HG02870 (cell line): Measurements from ENCODE around the gene ERN1.

Source experiments
- ATAC-seq: cut with Tn5 transposase; IDR thresholded peaks from one replicate; pipeline ENCODE4 v1.9.1; 2021; ENCODE audit warnings: mild to moderate bottlenecking, moderate library complexity; ENCODE audit not compliant: unreplicated experiment

Gene ERN1

DNA sequence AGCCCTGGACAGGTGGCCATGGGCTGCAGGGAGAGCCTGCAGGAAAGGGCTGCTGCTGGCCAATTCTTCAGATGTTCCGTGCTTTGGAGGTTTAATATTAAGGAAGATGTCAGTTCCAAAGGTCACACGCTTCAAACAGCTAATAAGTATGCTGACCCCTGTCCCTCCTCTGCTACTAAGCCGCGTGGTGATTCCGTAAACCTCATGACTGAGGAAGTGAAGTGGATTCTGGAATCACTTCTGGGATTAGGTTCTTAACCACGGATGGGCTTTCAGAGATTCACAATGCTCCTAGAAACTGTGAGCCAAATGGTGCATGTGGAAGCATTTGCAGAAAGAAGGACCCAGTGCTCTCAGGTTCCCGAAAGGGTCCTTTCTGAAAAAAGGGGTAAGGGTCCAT is 28.5 kb upstream of the ERN1 start:
- ATAC-seq: no peak

DNA sequence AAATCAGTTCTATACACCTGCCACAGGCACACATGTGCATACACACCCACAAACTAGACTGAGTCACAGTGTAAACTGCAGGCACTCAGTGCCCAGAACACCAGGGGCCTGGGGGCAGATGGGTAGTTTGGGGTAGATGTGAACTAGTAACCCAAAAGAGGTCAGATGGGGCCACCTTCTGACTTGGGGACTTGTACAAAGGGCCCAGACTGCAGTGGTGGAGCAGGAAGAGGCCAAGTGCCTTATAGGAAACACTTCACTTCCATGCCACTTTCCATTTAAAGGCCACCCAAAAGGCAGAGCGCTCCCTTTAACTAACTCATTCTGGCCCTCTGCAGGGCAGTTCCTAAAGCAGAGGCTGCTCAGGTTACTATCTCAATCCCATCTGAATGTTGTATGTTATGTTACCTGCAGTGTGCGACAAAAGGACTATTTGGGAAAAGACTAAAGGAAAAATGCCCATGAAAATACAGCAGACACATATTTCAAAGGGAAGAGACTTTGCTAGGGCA is 27.8 kb upstream of the ERN1 start:
- ATAC-seq: no peak

DNA sequence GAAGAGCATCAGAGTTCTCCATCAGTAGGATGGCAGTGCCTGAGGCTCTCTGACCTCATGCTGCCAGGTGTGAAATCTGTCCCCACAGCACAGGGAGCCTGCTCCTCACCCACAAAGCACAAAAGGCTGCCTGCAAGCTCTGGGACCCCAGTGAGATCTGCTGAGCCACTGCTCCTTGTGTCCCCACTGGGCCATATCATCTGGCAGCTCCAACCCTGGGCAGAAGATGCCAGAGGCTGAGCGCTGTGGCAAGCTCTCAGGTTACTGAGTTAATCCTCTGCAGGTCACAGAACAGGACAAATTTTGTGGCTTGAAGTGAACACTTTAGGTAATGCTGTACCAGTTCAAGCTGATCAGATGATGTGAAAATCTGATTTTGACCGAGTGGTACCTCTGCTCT is 26.7 kb upstream of the ERN1 start:
- no peak for ATAC-seq

DNA sequence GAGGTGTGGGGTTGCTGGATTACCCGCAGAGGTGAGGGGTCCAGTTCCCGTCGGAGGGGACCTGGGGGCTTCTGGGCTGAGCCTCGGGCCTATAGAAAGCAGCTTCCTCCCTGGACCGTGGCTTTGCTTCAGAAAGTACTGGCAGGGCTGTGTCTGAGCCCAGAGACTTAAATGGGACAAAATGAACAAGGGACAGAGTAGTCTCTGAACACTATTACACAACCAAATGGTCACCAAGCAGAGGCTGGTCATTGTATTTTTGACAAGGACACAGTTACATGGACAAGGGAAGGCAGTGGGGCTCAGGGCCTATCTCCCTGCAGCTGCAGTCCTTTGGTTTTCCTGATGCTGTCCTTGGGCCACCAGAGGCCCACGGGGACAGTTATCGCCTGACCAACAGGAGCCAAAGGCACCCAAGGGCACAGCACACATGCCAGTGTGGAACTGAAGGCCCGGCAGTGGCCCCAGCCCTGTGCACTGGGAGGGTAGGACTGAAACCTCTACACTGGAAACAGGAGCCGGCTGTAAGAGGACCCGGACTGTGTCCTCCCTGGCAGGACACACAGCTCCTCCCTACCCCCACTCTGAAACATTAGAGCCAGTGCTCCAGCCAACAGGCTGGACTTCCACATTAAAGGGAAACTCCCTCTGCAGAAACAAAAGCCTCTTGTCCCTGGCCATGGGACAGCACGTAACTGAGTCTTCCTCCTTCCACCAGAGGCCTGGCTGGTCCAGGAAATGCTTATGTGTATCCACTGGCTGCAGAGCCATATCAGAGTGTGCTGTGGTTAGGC is 26.0 kb upstream of the ERN1 start:
- no peak for ATAC-seq

DNA sequence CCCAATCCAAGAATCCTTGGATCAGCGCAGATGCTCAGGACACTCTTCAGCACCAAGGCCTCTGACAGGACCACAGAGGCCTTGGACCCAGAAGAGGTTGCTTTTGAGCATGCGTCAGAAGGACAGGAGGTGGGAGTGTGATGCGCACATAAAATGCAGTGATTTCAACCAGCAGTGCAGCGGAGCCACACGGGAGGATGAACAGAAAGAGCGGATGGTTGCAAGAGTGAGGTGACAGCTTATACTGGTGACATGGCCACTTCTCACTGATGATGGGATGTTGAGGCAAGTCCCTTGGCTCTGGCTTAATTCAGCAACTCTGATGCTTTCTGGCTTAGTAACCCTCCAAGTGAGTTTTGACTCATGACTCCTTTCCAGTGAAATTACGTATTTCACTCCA is 25.2 kb upstream of the ERN1 start:
- no peak for ATAC-seq

DNA sequence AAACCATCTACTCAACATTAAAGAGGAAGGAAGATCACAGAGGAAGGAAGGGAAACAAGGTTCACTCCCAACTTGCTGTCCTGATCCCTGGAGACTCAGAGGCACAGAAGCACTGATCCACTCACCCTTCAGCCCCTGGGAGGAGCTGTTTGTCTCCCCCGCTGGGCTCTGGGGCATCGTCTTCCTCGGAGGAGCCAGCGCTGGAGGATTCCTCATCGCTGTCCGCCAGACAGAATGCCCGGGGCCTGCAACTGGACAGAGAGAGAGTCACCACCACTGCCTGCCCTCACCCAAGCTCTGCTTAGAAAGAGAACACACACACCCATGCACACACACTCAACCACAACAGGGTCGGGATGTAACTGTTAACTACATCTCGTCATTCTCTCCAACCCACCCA is 24.8 kb upstream of the ERN1 start:
- no peak for ATAC-seq

DNA sequence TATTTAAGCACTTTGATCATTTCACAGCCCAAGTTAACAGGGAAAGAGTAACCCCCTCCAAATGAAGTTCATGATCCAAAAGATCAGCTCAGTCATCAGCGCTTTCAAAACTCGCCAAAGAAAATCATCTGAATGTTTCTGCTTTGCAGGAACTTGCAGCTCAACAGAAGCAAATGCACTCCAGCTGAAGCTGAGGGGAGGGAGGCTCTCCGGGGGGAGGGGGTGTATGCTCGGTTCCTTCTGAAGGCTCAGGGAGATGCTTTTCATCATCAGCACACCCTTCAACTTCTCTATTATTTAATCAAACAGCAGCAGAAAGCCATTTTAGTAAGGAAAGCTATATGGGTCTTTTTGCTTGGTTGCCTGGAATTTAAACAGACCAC is 24.4 kb upstream of the ERN1 start:
- no peak for ATAC-seq

DNA sequence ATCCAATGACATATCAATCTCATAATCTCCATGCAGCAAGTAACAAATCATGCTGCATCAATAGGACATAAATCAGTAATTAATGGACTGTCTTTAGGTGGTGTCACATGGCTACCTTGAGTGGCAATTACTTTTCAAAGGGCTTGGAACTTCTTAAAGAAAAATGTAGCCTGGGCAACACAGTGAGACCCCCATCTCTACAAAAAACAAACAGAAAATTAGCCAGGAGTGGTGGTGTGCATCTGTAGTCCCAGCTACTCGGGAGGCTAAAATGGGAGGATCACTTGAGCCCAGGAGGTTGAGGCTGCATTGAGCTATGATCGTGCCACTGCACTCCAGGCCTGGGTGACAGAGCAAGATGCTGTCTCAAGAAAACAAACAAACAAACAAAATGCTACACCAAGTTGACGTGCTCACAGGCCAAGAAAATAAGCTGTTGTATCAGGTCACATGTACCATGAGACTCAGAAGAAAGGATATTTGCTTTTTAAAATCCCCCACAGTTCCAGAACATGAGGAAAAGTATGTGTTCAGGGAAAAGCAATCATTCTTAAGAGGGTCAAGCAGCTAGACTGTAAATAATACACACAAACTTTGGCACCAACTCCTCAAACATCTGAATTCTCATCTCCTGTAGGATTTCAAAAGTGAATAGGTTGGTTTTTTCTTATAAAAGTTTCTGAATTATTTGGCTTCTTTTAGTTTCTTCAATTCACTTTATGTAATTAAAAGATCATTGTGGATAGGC is 23.8 kb upstream of the ERN1 start:
- no peak for ATAC-seq

DNA sequence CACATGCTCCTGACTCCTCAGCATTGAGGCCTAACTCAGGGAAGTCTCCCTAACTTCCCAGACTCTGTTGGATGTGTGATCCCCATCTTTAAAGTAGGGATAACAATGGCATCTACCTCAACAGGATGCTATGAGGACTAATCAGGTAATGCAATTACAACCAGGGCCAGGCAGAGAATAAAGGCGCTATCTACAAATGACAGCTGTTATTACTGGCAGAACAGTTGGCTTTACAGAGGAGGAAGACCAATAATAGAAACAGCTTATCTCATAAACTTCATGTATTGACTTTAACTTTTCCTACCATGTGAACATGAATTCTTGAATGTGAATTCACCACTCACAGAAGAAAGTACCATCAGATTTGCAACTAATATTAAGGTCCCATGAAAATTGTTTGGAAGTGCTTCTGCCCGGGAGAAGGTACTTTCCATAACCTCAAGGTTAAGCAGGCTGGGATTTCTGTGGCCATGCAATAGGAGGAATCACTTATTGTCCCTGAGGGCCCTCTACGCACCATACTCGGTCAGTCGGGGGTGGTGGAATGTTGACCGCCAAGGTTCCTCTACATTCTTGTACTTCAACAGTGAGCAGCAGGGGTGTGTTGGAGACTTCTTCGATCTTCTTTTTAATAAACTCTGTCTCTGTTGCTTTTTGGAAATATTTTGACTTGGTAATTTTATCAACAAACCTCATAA is 22.6 kb upstream of the ERN1 start:
- no peak for ATAC-seq

DNA sequence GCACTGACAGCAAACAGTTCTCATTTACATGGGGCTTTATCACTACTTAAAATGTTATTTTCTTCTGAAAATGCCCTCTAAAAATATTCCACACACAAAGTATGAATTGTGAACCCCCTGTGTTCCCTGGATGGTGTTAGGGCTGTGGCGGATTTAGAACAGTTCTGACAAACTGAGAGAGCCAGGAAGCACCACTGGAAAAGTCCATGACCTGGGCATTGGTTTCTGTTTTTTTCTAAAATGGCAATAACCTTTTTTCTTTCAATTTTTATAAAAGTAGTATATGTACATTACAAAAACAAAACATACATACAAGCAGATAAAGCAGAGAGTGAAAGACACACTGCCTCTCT is 21.0 kb upstream of the ERN1 start:
- no peak for ATAC-seq

DNA sequence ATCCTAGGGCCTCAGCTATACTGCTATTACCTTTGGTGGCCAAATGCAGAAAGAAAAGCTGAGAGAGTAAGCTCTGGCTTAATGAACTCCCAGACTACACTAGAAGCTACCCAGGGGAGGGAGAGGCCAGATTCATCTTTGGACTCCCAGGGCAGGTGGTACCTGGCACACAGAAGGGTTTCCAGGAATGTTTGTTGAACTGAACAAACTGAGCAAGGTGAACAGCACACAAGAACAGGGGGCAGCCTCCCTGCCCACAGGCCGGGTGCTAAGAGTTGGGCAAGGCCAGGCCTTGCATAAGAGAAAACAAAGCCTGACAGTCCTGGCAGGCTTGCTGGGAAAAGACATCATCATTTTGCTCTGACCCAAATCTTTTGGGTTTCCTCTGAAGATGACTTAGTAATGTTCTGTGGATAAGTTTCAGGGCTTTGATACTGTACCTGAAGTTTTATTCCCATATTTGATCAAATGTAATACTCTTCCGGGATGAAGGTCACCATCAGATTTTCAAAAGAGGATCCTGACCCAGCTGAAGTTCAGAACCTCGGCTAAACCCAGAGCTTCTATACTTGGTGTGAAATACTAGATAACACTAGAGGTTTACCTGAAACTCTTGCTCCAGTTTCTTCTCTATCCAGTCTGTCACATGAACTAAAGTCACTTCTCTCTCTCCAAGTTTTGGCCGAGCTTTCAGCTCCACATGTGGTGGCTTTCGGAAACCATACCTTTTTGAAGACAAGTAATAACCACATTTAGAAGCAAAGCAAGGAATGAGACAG is 20.5 kb upstream of the ERN1 start:
- no peak for ATAC-seq

DNA sequence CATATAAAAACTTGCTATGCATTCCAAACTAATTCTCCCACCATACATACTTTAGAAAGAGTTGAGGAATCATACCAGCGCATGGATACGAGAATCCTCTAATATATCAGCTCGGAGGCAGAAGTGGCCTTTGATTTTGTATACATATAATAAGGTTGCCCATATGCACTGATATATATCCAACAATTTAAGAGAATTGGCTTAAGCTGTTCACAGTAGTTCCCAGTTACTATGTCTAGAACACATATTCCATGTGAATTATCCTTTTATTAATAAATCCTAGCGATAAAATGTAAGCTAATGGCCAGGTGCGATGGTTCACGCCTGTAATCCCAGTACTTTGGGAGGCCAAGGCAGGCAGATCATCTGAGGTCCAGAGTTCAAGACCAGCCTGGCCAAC is 19.3 kb upstream of the ERN1 start:
- ATAC-seq: no peak

DNA sequence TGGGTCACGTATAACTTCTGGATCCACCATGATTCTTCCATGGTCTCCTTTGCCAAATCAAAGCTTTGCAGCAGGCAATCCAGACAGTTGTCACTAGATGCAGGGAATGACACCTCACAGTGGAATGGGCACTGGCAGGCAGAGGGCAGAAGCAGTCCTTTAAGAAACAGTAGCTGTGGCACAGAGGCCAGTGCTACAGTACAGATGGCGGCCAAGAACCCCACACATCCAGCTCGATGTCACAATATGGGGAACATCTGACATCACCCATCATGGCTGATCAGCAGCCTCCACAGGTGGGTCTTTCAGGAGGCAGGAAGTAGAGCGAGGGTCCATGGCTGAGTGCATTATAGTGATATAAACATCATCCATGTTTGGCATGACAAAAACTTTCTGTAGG is 18.8 kb upstream of the ERN1 start:
- no peak for ATAC-seq

DNA sequence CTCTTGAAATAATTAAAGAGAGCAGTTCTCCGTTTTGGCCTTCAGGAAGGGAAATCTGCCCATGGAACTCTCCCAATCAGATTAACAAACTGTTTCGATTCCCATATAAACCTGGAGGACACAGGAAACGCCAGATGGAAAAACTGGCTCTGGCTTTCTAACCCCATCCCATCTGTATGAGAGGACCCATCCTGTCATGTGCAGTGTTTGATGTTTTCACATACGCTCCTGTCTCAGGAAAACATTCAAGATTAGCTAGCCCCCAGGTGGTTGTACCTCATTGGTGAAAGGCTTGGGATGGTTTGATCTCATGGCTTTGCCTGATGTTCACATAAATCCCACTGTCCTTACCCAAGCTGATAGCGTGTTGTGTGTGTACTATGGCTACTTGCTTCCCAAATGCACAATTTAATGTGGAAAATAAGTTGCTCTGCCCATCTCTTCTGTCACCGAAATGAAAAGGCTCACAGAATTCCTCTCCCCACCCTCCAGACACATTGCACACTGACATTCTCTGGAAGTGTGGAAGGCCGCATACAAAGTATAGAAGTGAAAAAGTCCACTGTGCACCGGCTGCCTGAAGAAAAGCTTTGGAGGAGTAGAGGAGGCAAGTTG is 18.2 kb upstream of the ERN1 start:
- no peak for ATAC-seq

DNA sequence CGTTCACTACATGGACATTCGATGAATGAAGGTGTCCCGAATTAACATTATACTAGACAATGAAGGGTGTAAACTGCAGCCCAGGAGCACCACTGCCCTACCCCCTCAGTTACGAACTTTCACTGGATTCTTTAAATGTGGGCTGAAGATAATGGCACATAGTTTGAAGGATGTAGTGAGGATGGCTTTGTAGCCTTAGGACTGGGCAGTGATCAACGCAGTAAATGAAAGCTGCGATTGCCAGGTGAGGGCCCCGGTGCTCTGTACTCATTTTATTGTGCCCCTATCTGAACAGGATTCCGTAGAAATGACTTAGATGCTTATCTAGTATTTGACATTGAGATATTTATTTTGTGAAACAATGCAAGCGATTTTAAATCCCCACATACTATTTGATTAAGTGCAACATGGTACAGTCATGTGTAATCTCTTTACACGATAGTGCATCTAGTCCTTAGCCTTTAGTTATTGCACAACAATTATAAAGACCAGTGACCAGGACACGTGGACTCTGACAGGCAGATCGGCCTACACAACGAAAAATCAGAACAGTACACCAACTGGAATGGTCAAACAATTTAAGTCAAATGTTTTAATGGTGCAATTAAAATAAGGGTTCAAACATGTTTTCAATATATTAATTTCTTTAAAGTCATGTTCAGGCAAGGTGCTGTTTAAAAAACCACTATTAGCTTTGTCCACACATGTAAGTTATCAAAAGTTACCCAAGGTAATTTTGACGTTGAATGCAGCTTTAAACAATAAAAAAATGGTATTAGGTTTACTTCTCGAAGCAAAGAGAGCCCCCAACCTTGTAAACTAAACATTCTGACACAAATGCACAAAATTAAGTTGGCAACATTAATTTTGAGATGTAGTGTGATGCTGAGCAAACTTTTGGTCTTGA is 17.4 kb upstream of the ERN1 start:
- ATAC-seq: no peak

DNA sequence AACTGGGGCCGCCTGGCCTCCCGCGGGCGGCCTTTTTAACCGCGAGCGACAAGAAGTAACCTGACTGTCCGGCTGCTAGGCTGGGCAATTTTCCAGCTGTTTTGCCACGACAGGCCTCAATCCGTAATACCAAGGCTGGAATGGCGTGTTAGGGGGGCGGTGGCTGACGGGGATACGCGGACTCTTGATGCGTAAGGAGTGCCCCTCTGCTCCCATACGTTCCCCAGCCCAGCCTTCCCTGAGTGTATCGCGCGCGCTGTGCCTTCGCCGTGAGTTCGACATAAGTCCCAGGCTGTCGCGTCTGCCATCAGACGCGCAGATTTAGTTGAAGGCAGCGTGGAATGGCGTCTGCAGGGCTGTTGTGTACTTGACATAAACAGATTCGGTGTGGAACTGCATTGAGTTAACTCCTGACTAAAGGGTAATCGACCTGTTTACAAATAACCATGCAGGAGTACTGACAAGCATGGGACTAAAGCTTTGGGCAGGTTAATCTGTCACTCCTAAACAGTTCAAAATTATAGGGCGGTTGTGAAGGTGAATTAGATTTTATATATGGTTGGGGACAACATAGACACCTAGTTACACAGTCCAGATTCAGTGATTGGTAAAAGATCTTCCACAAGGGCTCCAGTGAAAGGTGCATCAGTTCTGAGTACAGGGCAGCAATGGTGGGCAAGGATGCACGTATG is 16.6 kb upstream of the ERN1 start:
- no peak for ATAC-seq

DNA sequence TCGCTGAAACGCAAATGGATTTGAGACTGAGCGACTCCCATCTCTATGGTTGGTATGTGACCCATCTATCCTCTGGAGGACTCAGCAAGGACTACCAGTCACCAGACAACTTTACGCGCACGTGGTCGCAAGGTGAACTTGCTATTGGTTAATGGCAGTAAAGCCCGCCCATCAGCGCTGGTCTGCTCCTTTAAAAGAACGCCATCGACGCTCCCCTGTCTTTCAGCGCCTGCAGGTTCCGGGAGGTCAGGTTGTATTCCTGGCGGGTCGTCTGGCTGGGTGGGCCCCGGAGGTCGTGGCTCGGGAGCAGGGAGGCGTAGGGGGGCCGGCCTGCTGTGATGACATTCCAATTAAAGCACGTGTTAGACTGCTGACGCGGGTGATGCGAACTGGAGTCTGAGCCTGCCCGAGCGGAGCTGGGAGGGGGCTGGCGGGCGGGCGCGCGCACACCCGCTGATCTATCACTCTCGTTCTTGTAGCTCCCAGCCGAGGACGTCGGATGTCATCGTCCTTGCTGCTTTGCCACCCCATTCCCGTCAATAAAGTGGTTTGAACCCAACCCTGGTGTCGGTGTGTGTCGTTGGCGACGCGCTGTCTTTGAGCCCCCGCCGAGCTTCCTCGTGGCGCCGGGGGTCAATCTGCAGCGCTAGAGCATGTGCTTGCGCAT is 15.9 kb upstream of the ERN1 start:
- peak; percentile 93 for ATAC-seq

DNA sequence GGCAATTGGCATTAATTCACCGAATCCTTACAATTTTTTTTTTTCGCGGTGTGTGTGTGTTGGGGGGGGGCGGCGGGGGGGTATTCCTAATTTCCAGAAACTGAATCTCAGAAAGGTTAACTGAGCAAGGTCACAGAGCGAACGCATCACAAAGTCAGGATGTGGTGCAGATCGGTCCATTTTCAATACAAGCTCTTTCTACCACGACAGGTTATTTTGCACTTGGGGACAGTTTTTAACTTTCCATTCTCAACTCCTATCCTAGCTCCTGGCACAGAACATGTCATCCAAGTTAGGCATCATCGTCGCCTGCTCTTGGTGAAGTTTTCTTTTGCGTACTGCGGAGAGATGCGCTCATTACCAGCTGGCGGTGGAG is 15.4 kb upstream of the ERN1 start:
- peak; percentile 14 for ATAC-seq

DNA sequence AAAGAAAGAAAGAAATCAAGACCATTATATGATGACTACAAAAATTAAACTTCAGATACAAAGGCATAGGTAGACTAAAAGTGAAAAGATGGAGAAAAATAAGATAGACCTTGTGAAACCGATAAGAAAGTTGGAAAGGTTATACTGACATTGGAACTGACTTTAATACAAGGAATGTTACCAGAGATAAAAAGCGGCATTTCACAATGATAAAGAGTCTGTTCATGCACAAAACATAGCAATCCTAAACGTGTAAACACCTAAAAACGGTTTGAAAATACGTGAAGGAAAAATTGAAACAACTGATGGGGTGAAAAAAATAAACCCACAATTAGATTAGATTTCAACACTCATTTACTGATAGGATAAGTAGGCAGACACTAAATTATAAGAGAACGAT is 9.6 kb upstream of the ERN1 start:
- no peak for ATAC-seq
